ENCODE data around the gene PCNX2.

- TF ChIP-seq POLR2A (IDR thresholded peaks at IDR 0.05) (no peak), CTCF (IDR thresholded peaks at IDR 0.05) (no peak)
Observed at GRCh38 chr1:233327651-233328141, 32.2 kb upstream of the PCNX2 start, which contains the start of gene MAP3K21.
